HG03139 (cell line): Measurements from ENCODE around the gene RABL6.
"Not testable (repeated sequence)": the region's sequence is repeated elsewhere in the genome, so short reads cannot be mapped to it uniquely, and the experiment has no call there.

Source experiments
- ATAC-seq: cut with Tn5 transposase; IDR thresholded peaks from one replicate; pipeline ENCODE4 v1.9.1; 2021; ENCODE audit not compliant: unreplicated experiment

RABL6 gene

DNA sequence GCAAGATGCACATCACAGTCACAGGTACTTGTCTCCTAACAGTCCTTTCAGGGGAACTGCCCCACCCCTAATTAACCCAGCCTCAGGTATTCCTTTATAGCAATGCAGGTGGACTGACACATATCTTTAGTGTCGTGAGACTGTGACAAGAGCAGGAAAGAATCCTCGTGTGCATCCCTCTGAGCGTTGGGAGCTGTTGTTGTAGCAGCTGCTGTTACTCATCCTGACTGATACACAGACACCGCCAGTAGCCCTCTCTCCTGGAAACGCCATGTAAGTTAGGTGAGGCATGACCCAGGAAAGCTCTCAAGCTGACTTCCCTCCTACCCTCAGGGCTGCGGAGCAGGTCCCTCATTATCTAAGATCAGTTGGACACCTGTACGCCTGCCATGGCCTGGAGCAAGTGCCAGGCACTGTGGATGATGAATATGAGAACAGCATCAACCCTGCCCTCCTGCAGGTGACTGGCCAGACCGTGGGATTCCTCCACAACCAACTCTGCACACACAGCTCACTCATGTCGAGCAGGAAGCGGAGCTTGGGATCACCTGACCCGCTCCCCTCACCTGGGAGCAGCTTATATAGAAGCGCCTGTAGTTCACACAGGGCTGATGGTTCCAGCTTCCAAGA, 33.2 kb upstream of the RABL6 start:
- ATAC-seq: no peak

DNA sequence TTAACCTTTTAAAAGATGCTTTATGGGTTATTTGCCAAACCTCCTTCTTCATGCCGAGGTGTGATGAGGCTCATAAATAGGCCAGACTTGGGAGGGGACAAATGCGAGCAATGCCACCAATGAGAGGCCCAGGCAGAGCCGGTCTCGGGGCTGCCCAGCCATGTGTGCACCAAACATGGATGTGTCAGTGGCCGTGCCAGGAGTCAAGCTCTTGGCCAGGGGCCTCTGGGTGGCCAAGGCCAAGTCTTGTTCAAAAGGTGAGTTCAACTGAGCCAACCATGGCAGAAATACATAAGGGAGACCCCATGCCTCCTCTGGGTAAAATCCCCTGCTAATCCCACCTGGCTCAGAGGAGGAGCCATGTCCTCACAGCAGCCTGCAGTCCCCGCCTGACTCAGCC, 32.6 kb upstream of the RABL6 start:
- ATAC-seq: no peak

DNA sequence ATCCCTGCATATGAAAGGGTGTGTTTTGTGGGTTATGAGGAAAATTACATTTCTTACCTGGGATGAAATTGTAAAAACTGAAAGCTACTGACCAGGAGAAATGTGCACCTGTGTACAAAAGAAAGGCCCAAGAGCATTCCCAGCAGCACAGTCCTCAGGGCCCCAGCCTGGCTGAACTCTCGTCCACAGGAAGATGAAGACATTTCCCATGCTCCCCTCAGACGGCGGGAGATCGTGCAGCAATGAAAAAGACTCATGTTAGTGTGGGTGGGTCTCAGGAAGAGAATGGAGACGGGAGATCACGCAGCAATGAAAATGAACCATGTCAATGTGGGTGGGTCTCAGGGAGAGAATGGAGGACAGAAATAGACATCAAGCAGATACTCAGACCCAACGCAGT, 30.8 kb upstream of the RABL6 start:
- no peak for ATAC-seq

DNA sequence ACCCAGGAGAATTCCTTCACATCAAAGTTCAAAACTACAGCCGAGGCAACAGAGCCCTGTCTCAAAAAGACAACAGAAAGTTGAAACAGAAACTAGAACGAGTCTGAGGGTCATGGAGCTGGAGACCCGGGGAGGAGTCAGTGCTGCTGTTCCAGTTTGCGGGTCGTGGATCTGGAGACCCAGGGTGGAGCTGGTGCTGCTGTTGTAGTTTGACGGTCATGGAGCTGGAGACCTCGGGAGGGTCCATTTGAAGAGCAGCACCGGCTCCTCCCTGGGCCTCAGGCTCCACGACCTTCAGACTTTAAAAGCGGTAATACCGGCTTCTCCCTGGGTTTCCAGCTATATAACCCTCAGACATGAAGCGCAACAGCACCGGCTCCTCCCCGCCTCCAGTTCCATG, 30.4 kb upstream of the RABL6 start:
- ATAC-seq: no peak

DNA sequence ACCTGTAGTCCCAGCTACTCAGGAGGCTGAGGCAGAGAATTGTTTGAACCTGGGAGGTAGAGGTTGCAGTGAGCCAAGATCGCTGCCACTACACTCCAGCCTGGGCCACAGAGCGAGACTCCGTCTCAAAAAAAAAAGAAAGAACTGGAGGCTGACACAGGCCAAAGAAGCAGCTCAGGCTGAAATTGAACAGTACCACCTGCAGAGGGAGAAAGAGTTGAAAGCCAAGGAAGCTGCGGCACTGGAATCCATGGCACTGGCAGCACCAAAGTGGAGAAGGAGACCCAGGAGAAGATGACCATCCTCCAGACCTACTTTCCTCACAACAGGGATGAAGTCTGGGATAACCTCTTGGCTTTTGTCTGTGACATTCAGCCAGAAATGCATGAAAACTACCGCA, 27.9 kb upstream of the RABL6 start:
- ATAC-seq: no peak

GRCh38 chr9:136782452-136782851, 25.3 kb upstream of the RABL6 start:
- no peak for ATAC-seq

DNA sequence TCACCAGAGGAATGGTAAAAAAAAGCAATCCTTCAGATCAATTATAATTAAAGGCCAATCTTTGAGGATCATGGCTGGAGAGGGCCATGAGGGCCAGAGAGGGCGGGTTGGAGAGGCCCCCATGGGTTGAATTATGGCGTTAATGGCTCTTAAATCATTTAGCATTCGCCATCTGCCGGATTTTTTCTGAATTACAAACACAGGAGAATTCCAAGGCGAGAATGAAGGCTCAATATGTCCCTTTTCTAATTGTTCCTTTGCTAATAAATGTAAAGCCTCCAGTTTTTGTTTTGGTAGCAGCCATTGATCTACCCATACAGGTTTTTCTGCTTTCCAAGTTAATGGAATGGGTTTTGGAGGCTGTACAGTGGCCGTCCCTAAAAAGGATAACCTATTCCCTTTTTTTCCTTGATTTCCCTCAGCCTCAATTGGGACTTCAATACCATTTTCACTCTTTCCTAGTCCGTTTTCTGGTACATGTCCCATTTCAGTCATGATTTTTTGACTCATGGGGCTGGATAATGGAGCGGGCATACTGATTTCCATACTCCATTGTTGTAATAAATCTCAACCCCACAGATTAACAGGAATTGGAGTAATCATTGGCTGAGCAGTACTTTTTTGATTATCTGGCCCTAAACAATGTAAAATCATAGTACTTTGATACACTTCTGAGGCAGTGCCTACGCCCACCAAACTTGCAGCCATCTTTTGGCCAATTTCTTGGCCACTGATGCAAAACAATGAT, 23.3 kb upstream of the RABL6 start:
- ATAC-seq: no peak

DNA sequence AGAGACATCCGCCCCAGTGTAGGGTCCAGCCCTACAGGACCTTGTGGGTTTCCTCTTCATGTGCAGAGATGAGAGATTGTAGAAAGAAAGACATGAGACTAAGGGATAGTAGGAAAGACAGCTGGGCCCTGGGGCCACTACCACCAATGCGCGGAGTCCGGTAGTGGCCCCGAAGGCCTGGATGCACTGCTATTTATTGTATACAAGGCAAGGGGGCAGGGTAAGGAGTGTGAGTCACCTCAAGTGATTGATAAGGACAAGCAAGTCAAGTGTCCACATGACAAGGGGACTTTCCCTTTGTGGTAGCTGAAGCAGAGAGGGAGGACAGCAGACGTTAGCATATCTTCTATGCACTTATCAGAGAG, 22.8 kb upstream of the RABL6 start:
- no peak for ATAC-seq

GRCh38 chr9:136785565-136786355, 22.0 kb upstream of the RABL6 start:
- not testable (repeated sequence) for ATAC-seq

GRCh38 chr9:136786451-136786850, 21.3 kb upstream of the RABL6 start:
- no peak for ATAC-seq

DNA sequence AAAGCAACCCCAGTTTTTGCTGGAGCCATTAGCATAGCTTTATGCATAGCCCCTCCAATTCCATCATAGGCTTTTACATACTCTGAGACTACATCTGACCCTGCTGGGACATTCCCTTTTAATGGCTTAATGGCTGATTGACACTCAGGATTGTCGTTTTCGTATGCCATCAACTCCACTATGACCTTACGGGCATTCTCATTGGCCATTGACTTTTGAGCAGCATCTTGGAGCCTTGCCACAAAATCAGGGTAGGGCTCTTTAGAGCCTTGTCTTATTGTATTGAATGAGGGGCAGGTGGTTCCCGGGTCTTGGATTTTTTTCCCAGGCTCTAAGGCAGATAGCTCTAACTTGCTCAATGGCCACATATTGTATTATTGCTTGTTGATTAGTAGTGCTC, 20.8 kb upstream of the RABL6 start:
- not testable (repeated sequence) for ATAC-seq

- ATAC-seq: no peak
These were observed 19.9 kb upstream of the RABL6 start for GRCh38 chr9:136787690-136788400.

- ATAC-seq: not testable (repeated sequence)
These were observed 18.9 kb upstream of the RABL6 start for GRCh38 chr9:136788644-136789522.

DNA sequence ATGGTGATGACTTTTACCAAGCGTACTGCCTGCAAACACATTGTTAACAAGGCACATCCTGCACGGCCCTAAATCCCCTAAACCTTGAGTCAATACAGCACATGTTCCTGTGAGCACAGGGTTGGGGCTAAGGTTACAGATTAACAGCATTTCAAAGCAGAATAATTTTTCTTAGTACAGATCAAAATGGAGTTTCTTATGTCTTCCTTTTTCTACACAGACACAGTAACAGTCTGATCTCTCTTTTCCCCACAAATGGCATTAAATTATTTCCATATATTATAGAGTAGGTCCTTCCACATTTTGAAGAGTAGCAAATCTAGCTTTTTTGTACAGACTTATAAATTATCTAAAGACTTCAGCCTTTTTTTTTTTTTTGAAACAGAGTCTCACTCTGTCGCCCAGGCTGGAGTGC, 18.2 kb upstream of the RABL6 start:
- no peak for ATAC-seq

GRCh38 chr9:136790640-136791515, 16.9 kb upstream of the RABL6 start, which contains the start of gene TMEM141:
Gene TMEM141 (plus strand): TSS chr9:136791344. CDS start chr9:136791371, 27 bp downstream.
- ATAC-seq: peak; percentile 82

DNA sequence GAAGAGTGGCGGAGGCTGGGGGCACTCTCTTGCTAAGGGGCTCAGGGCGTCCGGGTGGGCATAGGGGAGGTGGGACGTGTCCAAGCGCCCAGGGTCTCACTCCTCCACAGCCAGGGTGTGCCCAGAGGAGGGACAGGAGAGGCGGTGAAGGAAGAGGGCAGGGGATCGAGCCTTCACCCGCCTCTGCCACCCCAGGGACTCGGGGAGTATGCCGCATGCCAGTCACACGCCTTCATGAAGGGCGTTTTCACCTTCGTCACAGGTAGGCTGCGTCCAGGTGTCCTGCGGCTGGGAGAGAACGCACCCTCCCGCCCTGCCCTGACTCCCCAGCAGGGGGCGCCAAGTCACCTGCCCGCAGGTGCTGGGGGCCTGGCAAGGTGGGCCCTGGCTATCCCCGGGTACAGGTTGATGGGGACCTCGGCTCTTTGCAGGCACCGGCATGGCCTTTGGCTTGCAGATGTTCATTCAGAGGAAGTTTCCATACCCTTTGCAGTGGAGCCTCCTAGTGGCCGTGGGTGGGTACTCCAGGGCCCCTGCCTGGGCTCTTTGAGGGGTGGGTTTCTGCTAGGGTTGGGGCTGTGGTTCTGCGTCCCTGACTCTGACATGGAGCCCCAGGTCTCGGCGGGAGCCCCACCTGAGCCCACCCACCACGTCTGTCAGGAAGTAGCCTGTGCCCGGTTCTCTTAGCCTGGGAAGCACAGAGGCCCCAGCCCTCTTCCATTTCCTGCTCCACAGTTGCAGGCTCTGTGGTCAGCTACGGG, 16.1 kb upstream of the RABL6 start:
- no peak for ATAC-seq

GRCh38 chr9:136792321-136793085, 15.2 kb upstream of the RABL6 start:
- no peak for ATAC-seq
